ENCODE results near the gene CD82.
A peak's percentile ranks its signal among the peaks of the same experiment; 100 is the strongest.

The CD82 gene

DNA sequence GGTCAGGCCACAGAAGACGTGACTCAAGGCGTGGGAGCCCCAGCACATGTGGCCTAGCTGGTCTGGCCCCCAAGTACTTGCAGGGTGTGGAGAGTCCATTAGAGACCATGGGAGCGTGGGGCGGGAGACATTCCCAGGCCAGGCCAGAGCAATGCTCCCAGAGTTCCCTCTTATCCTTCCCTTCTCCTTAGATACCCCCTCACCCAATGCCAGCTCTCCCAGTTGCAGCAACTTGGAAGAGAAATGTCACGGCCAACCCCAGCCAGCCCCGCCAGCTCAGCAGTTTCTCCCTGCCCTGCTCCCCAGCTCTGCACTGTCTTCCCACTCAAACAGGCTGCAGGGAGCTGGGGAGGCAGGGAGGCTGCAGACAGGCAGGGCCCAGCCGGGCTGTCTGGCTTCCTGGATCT is 95.9 kb downstream of the CD82 start:
- peak; percentile 8 for DNase-seq (ENCODE audit: low read depth)
- no peak overlapping the region for H3K4me3 ChIP-seq (ENCODE audit: low read length)
- TF ChIP-seq, protein P1, sequence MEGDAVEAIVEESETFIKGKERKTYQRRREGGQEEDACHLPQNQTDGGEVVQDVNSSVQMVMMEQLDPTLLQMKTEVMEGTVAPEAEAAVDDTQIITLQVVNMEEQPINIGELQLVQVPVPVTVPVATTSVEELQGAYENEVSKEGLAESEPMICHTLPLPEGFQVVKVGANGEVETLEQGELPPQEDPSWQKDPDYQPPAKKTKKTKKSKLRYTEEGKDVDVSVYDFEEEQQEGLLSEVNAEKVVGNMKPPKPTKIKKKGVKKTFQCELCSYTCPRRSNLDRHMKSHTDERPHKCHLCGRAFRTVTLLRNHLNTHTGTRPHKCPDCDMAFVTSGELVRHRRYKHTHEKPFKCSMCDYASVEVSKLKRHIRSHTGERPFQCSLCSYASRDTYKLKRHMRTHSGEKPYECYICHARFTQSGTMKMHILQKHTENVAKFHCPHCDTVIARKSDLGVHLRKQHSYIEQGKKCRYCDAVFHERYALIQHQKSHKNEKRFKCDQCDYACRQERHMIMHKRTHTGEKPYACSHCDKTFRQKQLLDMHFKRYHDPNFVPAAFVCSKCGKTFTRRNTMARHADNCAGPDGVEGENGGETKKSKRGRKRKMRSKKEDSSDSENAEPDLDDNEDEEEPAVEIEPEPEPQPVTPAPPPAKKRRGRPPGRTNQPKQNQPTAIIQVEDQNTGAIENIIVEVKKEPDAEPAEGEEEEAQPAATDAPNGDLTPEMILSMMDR (conservative IDR thresholded peaks at IDR 0.05; ENCODE audit: low read length): no peak
